ENCODE data around the gene ZNF525. TPM values are rescaled to one million over a fixed set of nuclear protein-coding genes. Genes with fewer than 3 reads are reported as not detected.
"Not testable (repeated sequence)": the region's sequence is repeated elsewhere in the genome, so short reads cannot be mapped to it uniquely, and the experiment has no call there.

Gene ZNF525
- total RNA-seq, 1 donor from 2014 or later: 37.1 TPM

- not testable (repeated sequence) for DNase-seq
Observed at GRCh38 chr19:53395840-53396524, 30.5 kb downstream of the ZNF525 start.

DNA sequence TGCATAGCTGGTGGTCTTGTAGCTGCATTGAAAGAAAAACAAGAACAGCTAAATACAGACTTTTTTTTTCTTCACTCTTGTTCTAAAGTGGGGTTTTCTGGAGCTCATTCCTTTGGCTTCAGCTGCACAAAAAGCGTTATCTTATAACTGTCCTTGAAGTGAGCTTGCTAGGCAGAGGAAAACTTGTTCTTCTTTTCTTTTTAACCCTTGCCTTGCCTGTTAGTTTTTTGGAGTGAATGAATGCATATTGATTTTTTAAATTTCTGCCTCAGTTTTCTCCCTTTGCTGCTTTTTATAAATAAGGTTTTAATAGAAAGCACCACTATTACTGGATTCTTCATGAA lies 31.0 kb downstream of the ZNF525 start:
- DNase-seq: no peak

GRCh38 chr19:53397918-53398317 lies 32.4 kb downstream of the ZNF525 start:
- not testable (repeated sequence) for DNase-seq

DNA sequence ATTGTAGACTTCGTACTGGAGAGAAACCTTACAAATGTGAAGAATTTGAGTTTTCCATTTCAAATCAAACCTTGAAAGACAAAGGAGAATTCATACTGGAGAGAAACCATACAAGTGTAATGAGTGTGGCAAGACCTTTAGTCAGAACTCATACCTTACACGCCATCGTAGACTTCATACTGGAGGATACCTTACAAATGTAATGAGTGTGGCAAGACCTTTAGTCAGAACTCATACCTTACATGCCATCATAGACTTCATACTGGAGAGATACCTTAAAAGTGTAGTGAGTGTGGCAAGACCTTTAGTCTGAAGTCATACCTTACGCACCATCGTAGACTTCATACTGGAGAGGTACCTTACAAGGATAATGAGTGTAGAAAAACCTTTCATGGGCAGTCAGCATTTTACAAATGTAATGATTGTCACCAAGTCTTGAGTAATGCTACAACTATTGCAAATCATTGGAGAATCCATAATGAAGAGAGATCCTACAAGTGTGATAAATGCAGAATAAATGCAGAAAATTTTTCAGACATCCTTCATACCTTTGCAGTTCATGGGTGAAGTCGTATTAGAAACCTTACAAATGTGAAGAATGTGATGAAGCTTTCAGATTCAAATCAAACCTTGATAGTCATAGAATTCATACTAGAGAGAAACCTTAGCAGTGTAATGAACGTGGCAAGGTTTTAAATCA lies 44.1 kb downstream of the ZNF525 start:
- DNase-seq: no peak

GRCh38 chr19:53420520-53421315 lies 55.2 kb downstream of the ZNF525 start:
- not testable (repeated sequence) for DNase-seq

DNA sequence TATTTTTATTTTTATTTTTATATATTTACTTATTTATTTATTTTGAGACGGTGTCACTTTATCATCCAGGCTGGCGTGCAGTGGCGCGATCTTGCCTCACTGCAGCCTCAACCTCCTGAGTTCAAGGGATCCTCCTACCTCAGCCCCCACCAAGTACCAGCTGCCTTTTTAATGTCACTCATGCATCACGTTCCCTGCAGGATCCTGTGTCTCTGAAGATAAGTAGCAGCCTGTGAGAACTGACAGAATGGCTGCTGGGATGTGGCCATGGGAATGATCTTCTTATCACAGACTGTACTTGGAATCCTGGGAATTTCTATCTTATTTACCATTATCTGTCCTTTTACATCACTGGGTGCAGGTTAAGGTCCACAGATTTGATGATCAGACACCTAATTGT lies 57.0 kb downstream of the ZNF525 start:
- DNase-seq: no peak

- not testable (repeated sequence) for DNase-seq
Observed at GRCh38 chr19:53423074-53423473, 57.6 kb downstream of the ZNF525 start.

- peak; percentile 2 for DNase-seq
Observed at GRCh38 chr19:53423680-53424079, 58.2 kb downstream of the ZNF525 start.

- DNase-seq: peak; percentile 4
Observed at GRCh38 chr19:53424968-53425597, 59.6 kb downstream of the ZNF525 start.

- peak; percentile 90 for DNase-seq
Observed at GRCh38 chr19:53431399-53432087, 66.0 kb downstream of the ZNF525 start, which contains the start of gene ZNF761. TSS of gene ZNF761 (plus strand) at chr19:53431984. CDS start at chr19:53447269, 15,285 bp downstream.

- no peak for DNase-seq
Observed at GRCh38 chr19:53432088-53432661, 66.7 kb downstream of the ZNF525 start.

Small RNA genes within 50 kb of the gene (small RNA-seq; reads per million reads assigned to genes)
- gene RPL39P36: not detected

Other genes starting within 250 kb of the ZNF525 start
- gene ZNF415, start 232.8 kb upstream of the ZNF525 start, total RNA-seq: 24.3 TPM
- gene ZNF347, start 206.7 kb upstream of the ZNF525 start, total RNA-seq: 20.7 TPM
- gene ZNF665, start 172.3 kb upstream of the ZNF525 start, total RNA-seq: 5.8 TPM
- 39.0 TPM for gene ZNF677, start 110.8 kb upstream of the ZNF525 start, total RNA-seq
- gene VN1R2, start 107.4 kb upstream of the ZNF525 start, total RNA-seq: 0.31 TPM
- not detected for gene VN1R4, start 98.0 kb upstream of the ZNF525 start, total RNA-seq
- gene ZNF845, start 32.0 kb upstream of the ZNF525 start, total RNA-seq: 27.3 TPM
- gene ZNF765, start 29.4 kb downstream of the ZNF525 start, total RNA-seq: 33.7 TPM
- gene ZNF761, start 66.3 kb downstream of the ZNF525 start, total RNA-seq: 20.7 TPM
- 6.6 TPM for gene ZNF813, start 102.0 kb downstream of the ZNF525 start, total RNA-seq
- 18.2 TPM for gene ZNF331, start 172.4 kb downstream of the ZNF525 start, total RNA-seq

All from occipital lobe (tissue), 3 donors.